Activated gamma-delta T cell treated with Interleukin-2 at 50 U/mL for 16 hours (primary cell): ENCODE data around the gene TMEM144.
"Not testable (repeated sequence)": the region's sequence is repeated elsewhere in the genome, so short reads cannot be mapped to it uniquely, and the experiment has no call there.

Experiments used
- DNase-seq: peaks from one replicate; pipeline ENCODE4 v3.0.0-alpha.2; 2020

TMEM144 gene

GRCh38 chr4:158192439-158193158 lies 17.7 kb upstream of the TMEM144 start:
- DNase-seq = no peak

- no peak for DNase-seq
Observed at GRCh38 chr4:158193171-158193749, 17.0 kb upstream of the TMEM144 start.

- no peak for DNase-seq
Observed at GRCh38 chr4:158195297-158195696, 15.0 kb upstream of the TMEM144 start.

DNA sequence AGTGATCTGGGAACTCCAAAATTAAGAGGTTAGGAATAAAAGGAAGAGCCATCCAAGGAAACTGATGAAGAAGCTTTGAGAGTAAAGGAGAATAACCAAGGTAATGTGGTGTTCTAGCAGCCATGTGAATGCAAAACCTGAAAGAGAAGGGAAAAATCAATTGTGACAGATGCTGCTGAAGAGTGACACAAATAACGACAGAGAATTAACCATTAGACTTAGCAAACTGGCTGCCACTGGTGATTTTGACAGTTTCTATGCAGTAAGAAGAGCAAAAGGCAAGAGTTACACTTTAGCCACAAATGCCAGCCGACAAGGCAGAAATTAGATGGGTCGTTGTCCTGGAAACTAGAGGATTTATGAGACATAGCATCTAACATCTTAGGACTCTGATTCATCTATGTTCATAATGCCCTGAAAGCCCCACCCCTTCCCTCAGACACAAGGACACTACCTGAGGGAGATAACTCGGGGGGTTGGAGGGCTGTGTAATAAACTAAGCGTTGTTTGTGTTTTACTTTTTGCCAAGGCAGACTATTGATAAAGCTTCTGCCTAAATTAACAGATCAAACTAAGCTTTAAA lies 13.0 kb upstream of the TMEM144 start:
- no peak for DNase-seq

- no peak for DNase-seq
Observed at GRCh38 chr4:158200214-158200613, 10.1 kb upstream of the TMEM144 start.

GRCh38 chr4:158201322-158201721 lies 9.0 kb upstream of the TMEM144 start:
- DNase-seq = no peak

DNA sequence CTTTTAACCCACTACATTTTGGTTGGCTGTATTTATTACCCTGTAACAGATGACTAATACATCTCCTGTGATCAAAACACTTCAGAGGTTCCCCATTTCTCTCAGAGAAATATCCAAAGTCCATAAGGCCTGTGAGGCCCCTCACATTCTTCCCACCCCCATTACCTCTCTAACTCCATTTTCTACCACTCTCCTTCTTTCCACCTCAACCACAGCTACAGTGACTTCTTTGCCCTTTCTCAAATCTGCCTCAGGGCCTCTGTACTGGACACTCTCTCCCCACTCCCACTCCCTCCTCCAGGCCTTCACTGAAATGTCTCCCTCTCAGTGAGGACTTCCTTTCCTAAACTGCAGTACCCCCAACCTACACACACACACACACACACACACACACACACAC lies 8.4 kb upstream of the TMEM144 start:
- DNase-seq = no peak

DNA sequence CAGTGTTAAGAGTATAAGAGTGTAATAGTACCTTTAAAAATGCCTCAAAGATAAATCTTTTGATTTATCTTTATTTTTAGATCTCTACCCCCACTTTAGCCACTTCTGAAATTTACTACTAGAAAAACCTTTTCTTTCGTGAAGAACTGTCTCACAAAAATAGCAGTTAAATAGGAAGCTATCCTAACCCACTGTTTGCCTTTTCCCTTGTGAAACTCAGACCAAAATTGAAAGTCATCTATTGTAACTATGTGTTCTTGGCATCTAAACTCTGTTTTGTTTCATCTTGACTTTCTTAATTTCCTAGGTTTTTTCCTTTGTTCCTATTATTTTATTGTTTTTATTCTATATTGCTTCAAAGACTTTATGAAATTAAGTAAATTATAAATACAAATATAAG lies 7.8 kb upstream of the TMEM144 start:
- no peak for DNase-seq

- no peak for DNase-seq
Observed at GRCh38 chr4:158203436-158203835, 6.8 kb upstream of the TMEM144 start.

- no peak for DNase-seq
Observed at GRCh38 chr4:158203929-158204328, 6.4 kb upstream of the TMEM144 start.

DNA sequence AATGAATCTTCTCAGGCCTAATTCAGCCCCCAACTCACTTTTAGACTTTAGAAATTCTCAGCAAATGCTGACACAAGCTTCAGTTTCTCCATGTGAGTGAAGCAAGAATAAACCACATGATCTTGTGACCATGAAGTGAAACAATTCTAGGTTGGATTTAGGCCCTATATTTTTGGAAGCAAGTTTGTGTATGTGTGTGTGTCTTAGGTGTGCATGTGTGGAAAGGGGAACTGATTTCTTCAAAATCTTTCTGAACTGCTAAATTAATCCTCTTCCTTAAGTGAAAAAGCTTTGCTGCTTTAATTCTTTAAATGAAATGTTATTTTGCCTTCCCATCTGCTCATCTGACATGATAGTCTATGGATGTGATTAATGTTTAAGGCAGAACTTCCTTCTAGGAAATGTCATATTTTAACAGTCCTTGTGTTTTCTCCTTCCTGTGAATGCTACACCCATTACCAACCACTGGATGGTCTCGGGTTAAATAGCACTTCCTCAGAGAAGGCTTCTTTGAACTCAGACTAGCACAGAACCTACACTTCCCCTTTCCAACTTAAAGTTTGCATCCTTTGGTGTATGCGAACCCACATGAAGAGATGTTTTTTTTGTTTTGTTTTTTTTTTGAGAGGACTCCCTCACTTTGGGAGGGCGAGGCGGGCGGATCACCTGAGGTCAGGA lies 1.2 kb upstream of the TMEM144 start:
- no peak for DNase-seq

DNA sequence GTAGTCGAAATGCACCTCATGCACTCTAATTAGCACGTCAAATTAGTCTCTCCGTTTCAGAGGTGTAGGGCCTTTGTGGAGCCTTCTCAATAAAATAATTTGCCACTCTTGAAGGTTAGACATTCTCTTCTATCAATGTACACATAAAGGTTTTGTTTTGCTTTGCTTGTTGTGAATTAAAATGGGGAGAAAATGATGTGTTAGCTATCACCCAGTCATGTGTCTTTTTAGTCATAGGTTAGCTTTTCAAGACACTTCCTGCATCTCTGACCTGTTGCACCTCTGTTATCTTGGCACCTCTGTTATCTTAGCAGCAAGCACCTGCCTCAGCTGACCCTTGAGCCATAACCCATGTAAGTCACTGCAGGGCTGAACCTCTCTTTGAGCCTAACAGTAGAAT lies 936 bp downstream of the TMEM144 start:
- no peak for DNase-seq

DNA sequence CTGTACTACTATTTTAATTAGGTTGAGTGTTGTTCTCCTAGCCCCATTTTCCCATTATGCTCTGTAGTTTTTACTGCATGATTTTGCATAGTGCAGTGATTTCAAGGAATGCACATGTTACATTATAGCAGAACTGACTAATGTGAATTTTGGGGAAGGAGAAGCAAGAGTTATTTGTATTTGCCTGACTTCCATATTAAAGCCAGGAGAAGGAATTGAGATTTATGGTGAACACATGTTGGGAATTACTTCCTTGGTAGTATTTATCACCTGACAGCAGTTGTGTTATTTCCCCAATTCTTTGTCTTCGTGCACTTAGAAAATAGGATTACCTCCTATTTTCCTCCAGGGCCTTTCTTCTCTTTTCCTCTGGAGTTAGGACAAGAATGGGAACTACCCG lies 3.2 kb downstream of the TMEM144 start:
- DNase-seq = no peak

- no peak for DNase-seq
Observed at GRCh38 chr4:158214856-158215255, 4.6 kb downstream of the TMEM144 start.

DNA sequence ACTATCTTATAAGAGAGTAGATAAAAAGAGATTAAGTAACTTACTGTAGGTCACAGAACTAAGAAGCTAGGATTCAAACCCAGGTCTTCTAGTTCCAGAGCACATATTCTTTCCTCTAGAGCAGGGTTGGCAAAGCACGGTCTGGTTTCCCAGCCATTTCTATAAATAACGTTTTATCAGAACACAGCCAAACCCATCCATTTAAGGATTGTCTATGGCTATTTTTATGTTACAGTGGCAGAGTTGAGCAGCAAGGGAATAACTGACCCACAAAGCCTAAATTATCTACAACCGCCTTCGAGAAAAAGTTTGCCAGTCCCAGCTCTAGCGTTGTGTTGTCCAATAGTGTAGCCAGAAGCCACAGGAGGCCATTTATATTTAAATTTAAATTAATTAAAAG lies 7.5 kb downstream of the TMEM144 start:
- DNase-seq = no peak

- DNase-seq = no peak
Observed at GRCh38 chr4:158219623-158220022, 9.3 kb downstream of the TMEM144 start.

DNA sequence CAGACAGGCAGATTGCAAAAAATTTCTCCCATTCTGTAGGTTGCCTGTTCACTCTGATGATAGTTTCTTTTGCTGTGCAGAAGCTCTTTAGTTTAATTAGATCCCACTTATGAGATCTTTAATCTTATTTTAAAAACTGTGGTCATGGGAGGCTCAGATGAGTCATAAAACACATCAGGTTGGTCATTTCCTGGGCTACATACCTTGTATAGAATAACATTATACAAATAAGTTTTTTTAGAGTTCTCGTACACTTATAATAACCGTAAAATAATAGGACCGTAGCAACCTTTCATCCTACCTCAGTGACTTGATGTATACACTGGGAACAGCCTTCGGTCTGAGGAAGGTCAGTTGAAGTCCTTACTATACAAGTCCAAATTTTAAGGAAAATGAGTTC lies 14.0 kb downstream of the TMEM144 start:
- DNase-seq = not testable (repeated sequence)

- DNase-seq = not testable (repeated sequence)
Observed at GRCh38 chr4:158224999-158225398, 14.7 kb downstream of the TMEM144 start.

DNA sequence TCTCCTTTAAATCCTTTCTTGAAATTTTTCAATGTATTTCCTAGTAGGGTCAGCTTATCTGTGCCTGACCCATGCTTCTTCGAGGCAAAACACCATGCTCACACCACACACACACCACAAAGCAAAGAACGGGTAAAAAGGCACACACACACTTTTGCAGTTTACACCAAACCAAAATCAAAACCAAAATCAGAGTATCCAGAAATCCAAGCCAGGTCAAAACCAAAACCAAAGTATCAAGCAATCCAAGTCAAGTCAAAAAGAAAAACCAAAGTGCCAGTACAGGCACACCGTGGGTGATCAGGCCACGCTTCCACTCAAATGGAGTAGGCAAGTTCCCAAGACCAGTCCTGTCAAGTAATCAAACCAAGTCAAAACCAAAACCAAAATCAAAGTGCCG lies 17.6 kb downstream of the TMEM144 start:
- DNase-seq = not testable (repeated sequence)

DNA sequence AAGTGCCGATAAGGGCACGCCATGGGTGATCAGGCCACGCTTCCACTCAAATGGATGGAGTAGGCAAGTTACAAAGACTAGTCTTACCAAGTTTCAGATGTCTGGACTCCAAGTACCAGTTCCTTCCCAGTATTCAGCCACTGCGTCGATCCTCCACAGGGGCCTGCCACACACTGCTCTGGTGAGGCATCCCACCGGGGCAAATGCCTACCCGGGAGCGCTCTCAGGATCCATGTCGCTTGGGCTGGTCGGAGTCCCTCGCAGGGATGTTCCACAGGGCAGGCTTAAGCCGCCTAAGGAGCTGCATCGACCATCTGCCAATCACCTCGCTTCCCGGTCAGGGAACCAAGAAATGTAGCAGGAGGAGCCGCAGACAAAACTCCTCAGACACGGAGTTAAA lies 18.1 kb downstream of the TMEM144 start:
- not testable (repeated sequence) for DNase-seq

DNA sequence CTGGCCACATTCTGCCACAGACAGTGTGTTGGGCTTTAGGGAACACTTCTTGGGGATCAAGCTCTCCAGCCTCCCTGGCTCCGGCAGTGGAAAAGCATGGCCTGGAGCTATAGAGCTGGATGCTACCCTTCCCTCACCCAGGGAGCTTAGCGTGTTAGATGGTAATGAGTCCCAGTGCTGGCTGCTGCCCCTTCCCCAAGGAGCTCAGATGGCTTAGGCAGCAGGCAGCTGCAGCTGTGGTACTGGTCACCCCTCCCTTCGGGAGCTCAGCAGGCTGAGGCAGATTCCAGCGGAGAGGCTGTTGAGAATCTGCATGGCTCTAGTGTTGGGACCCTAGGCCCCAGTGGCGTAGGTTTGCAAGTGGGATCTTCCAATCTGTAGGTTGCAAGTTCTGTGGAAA lies 19.5 kb downstream of the TMEM144 start:
- DNase-seq = no peak

DNA sequence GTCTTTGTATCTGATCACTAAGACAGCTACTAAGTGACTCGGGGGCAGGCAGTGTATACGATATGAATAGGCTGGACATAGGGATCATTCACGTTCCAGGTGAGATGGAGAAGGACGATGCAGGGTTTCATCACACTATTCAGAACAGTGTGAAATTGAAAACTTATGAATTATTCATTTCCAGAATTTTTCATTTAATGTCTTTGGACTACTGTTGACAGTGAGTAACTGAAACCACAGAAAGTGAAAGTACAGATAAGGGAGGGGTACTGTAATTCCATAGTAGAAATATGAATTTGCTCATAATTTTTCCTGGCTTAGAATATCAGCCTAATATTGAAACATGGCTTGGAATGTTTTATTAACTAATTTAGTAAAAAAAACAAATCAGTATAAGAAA lies 24.4 kb downstream of the TMEM144 start:
- no peak for DNase-seq

GRCh38 chr4:158236304-158237030 lies 26.2 kb downstream of the TMEM144 start:
- no peak for DNase-seq
